DND-41 (cell line): ENCODE measurements around the gene GTSE1.
A peak's percentile ranks its signal among the peaks of the same experiment; 100 is the strongest.

Experiments used
- ATAC-seq: fragments of 200-7000 bp; cut with Tn5 transposase; 3 replicates; pipeline ENCODE4 v1.9.1; 2021; ENCODE audit warnings: low read depth; ENCODE audit not compliant: insufficient read depth
- DNase-seq: peaks from one replicate; pipeline ENCODE4 v3.0.0-alpha.2; 2020
- H2AFZ ChIP-seq: 2 replicates; pipeline ENCODE4 v1.6.0; 2012; ENCODE audit warnings: low read depth, low read length
- H3K27ac ChIP-seq: 2 replicates; pipeline ENCODE4 v1.5.1; 2012; ENCODE audit warnings: low read length, inconsistent platforms
- H3K27me3 ChIP-seq: fragments of 200-600 bp; sonication (generic); 2 replicates; pipeline ENCODE4 v1.6.0; 2012; ENCODE audit warnings: low read length, mild to moderate bottlenecking, inconsistent platforms; ENCODE audit not compliant: insufficient read depth, poor library complexity
- H3K36me3 ChIP-seq: 2 replicates; pipeline ENCODE4 v1.5.1; 2012; ENCODE audit warnings: low read length, inconsistent platforms; ENCODE audit not compliant: insufficient read depth
- H3K4me1 ChIP-seq: 2 replicates; pipeline ENCODE4 v1.5.1; 2012; ENCODE audit warnings: mild to moderate bottlenecking, low read length; ENCODE audit not compliant: insufficient read depth
- H3K4me2 ChIP-seq: 2 replicates; pipeline ENCODE4 v1.6.0; 2012; ENCODE audit warnings: mild to moderate bottlenecking, moderate library complexity, low read length, inconsistent platforms; ENCODE audit not compliant: insufficient read depth
- H3K4me3 ChIP-seq, 2 experiments: fragments of 200-600 bp in 1 of 2; shearing (Covaris generic) in 1 of 2; 2 replicates each; pipeline ENCODE4 v1.5.1; 2012 to 2016; ENCODE audit warnings: inconsistent platforms in 2 of 2, low read length in 2 of 2, mild to moderate bottlenecking in 2 of 2, low read depth in 1 of 2, moderate library complexity in 1 of 2
- H3K79me2 ChIP-seq: 2 replicates; pipeline ENCODE4 v1.6.0; 2012; ENCODE audit warnings: low read length, inconsistent platforms; ENCODE audit not compliant: insufficient read depth
- H3K9ac ChIP-seq: 2 replicates; pipeline ENCODE4 v1.6.0; 2012; ENCODE audit warnings: low read depth, mild to moderate bottlenecking, inconsistent platforms, low read length, moderate library complexity
- H3K9me3 ChIP-seq: 2 replicates; pipeline ENCODE4 v1.5.1; 2012; ENCODE audit warnings: low read length, moderate library complexity, mild to moderate bottlenecking, inconsistent platforms; ENCODE audit not compliant: insufficient read depth, severe bottlenecking
- H4K20me1 ChIP-seq: 2 replicates; pipeline ENCODE4 v1.6.0; 2012; ENCODE audit warnings: low read length; ENCODE audit not compliant: insufficient read depth
- CTCF ChIP-seq: IDR thresholded peaks from 2 replicates; pipeline ENCODE4 v1.5.1; 2012; ENCODE audit warnings: borderline replicate concordance, low read length, moderate library complexity, mild to moderate bottlenecking; ENCODE audit not compliant: poor library complexity, severe bottlenecking; ENCODE audit errors: extremely low read depth
- EZH2 ChIP-seq: IDR thresholded peaks from 3 replicates; pipeline ENCODE4 v1.6.1; 2012; ENCODE audit warnings: borderline replicate concordance, low read depth, mild to moderate bottlenecking, moderate library complexity, low read length, inconsistent platforms; ENCODE audit not compliant: severe bottlenecking

The GTSE1 gene

GRCh38 chr22:46303347-46303965 is 6.8 kb downstream of the GTSE1 start:
- Histone ChIP-seq H3K36me3 (peaks cover 80% of the 10 kb centered on the region), H3K79me2 (peaks cover 99% of the 10 kb centered on the region), H3K4me1 (peaks cover 59% of the 10 kb centered on the region), H2AFZ (no peak overlapping the region), H3K27ac (no peak overlapping the region), H4K20me1 (peaks cover 57% of the 10 kb centered on the region), H3K4me2 (peak overlapping the region; percentile 38), H3K27me3 (no peaks in the 10 kb centered on the region), H3K9me3 (no peaks in the 10 kb centered on the region), H3K4me3 (peak overlapping the region in 1 of 2 experiments; percentile 4; a peak in 1 of 4 replicates), H3K9ac (peak overlapping the region; percentile 4; the same call in 1 of the 2 replicates)
- TF ChIP-seq CTCF: no peak
- no peak for TF ChIP-seq EZH2
- DNase-seq (no peak), ATAC-seq (no peak)

GRCh38 chr22:46308283-46308988 is 11.8 kb downstream of the GTSE1 start:
- no peak for TF ChIP-seq EZH2
- TF ChIP-seq CTCF: no peak
- H3K79me2 ChIP-seq: peaks cover 93% of the 10 kb centered on the region
- ATAC-seq: no peak

GRCh38 chr22:46309526-46310085 is 12.9 kb downstream of the GTSE1 start:
- H3K4me2 ChIP-seq: no peak overlapping the region
- H2AFZ ChIP-seq: no peak overlapping the region
- peaks cover 88% of the 10 kb centered on the region for H3K36me3 ChIP-seq
- peaks cover 93% of the 10 kb centered on the region for H3K79me2 ChIP-seq
- H4K20me1 ChIP-seq: peaks cover 52% of the 10 kb centered on the region
- H3K9me3 ChIP-seq: no peaks in the 10 kb centered on the region
- ATAC-seq (no peak), DNase-seq (no peak)
- H3K27me3 ChIP-seq: no peaks in the 10 kb centered on the region
- H3K27ac ChIP-seq: 0 out of 2 replicates have a peak overlapping the region, but pooled peaks have one; percentile 32
- no peak overlapping the region for H3K9ac ChIP-seq
- H3K4me3 ChIP-seq: no peak overlapping the region
- TF ChIP-seq EZH2 (no peak), CTCF (no peak)
- peaks cover 7% of the 10 kb centered on the region for H3K4me1 ChIP-seq

More at GRCh38 chr22:46308283-46308988, 11.8 kb downstream of the GTSE1 start:
- Histone ChIP-seq H2AFZ (no peak overlapping the region), H3K4me2 (no peak overlapping the region), H3K27ac (no peak overlapping the region), H3K27me3 (no peaks in the 10 kb centered on the region), H4K20me1 (peaks cover 58% of the 10 kb centered on the region), H3K36me3 (peaks cover 89% of the 10 kb centered on the region), H3K9ac (no peak overlapping the region), H3K4me3 (no peak overlapping the region), H3K9me3 (no peaks in the 10 kb centered on the region), H3K4me1 (peaks cover 19% of the 10 kb centered on the region)
- DNase-seq: no peak
